ELR (cell line): Measurements from ENCODE around the gene HOXC13.
A peak's percentile ranks its signal among the peaks of the same experiment; 100 is the strongest.

Source experiments
- DNase-seq: peaks from one replicate; pipeline ENCODE4 v3.0.0-alpha.2; 2015; ENCODE audit warnings: low read depth

The HOXC13 gene

DNA sequence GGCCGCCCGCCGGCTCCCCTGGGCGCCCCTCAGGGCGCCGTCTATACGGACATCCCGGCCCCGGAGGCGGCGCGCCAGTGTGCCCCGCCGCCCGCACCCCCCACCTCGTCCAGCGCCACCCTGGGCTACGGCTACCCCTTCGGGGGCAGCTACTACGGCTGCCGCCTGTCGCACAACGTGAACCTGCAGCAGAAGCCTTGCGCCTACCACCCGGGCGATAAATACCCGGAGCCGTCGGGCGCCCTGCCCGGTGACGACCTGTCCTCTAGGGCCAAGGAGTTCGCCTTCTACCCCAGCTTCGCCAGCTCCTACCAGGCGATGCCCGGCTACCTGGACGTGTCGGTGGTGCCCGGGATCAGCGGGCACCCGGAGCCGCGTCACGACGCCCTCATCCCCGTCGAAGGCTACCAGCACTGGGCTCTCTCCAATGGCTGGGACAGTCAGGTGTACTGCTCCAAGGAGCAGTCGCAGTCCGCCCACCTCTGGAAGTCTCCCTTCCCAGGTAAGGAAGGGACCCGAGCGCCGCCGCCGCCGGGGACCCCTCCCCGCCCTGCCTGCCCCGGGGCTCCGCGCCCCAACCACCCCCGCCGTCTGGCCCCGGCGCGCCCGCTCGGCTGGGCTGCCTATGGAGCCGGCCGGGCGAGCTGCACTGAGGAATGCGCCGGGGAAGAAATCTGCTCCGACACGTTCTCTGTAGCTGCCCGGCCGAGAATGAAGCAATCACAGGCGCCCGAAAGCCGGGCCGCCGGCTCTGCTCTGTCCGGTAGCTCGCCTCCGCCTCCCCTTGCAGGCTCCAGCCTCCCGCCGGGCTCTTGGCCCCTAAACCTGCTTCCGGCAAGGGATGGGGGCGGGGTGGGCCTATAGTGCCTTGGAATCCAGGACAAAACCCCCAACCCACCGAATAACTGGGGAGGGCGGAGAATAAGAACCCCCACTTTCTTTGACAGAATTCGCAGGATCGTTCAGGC lies 794 bp downstream of the HOXC13 start:
- DNase-seq: peak; percentile 52

DNA sequence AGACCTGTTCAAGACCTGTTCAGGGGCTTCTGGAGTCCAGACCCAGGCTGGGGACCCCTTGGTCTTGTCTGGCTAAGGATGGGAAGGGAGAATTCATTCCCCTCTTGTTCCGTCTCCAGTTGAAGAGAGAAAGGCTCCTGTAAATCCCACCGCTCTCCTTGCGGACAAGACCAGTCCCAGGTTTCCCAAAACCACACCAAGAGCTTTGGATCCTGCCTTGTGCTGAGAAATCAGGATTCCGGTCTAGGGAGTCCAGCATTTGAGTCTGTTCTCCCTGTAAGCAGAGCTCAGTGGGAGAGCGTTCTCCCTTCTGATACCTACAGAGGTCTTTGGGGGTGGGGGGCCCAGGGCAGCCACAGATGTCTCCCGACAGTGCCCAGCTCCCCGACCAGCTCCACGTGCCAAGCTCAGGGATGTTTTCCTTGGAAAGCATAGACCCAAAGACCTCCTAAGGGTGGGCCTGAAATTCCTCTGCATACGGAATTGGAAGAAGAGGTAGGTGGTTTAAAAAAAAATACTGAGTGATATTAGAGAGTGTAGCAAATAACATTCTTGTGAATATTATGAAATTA lies 1.9 kb downstream of the HOXC13 start:
- DNase-seq: no peak

DNA sequence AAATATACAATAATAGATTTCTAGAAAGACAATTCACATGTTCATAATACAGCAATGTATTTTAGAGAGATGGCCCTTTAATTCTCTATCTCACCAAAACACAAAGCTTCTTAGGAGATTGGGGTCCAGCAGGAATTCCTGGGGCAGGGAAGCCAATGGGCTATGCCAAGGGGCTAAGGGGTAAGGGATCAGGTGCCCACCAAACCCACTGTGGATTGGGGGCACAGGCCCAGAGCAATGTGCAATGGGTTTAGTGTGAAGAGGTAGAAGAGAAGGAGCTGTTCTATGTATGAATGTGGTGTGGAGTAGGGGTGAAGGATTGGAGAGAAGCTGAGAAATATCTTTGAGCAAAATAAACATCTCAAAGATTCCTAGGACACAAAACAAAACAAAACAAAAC lies 2.6 kb downstream of the HOXC13 start:
- no peak for DNase-seq

DNA sequence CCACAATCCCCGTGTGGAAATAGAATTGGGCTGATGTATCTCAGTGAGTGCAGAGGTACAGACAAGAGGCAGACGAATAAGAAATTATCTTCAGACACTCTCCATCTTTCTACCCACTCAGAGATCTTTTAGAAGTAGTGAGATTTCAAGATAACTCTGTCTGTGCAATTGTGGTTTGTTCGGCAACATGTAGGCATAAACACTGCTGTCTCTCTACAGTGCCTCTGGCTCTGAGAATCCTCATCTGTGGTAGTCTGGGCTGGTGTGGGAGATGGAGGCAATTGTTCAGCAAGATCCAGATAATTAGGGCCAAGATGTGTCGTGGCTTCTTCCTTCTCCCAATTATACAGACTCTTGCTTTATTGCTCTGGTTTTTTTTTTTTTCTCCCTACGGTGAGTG lies 3.1 kb downstream of the HOXC13 start:
- DNase-seq: no peak

DNA sequence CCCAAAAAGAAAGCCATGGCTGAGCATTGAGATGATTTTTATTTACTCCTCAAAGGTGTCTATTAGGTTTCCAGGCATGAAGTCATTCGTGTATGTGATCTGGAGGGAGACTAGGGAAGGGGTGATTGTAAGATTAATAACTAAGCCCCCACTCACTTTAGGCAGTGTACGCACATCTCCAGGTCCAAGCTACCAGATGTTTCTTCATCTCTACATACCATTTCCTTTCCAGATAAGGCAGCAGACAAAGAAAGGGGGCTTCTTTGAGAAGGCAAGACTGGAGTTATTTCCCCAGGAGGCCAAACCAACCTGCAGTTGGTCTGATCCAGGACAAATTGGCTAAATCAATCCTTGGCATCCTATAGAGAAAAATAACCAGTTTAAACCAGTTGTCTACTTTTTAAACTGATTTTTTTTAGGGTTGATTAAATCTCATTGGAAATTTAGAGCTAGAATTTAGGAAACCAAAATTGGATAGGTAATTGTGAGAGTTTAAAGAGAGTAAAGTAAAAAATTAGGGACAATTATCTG lies 3.9 kb downstream of the HOXC13 start:
- no peak for DNase-seq

DNA sequence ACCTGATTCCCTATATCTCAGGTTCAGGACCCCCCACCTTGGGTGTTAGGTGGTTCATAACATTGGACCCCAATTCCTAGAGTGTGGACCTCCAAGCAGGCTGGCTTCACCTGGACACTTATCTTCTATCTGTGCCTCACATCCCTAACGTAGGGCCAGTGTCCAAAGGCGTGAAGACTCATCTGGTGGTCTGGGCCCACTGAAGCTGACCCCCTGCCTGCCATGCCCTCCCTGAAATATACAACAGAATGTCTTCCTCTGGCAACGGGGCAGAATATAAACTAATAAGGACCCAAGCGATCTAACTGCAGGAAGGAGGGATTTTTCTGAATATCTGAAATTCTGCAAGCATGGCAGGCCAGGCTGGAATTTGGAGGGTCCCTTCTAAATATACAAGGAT lies 5.6 kb downstream of the HOXC13 start:
- no peak for DNase-seq

DNA sequence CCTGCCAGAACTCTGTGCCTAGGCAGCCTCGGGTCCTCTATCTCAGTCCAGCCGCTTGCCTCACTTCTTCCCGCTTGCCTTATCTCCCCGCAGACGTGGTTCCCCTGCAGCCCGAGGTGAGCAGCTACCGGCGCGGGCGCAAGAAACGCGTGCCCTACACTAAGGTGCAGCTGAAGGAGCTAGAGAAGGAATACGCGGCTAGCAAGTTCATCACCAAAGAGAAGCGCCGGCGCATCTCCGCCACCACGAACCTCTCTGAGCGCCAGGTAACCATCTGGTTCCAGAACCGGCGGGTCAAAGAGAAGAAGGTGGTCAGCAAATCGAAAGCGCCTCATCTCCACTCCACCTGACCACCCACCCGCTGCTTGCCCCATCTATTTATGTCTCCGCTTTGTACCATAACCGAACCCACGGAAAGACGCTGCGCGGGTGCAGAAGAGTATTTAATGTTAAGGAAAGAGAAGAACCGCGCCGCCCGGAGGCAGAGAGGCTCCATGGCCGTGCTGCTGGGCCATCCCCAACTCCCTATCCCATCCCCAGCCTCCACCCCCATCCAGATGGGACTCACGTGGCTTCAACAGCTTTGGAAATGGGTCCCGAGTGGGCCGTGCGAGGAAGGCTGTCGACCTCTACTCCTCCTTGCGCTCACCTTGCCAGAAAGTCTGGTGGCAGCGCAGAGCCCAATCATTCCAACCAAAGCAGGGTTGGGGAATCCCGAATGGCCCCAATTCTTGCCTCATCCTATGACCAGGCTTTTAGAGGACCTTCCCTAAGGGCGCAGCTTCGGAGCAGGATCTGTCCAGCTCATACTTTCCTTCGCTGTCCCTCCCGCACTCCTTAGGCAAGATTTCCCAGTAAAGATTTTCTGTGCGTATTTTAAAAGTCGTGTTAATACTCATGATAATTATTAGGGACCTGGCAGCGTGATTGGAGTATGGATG lies 6.5 kb downstream of the HOXC13 start:
- DNase-seq: no peak

DNA sequence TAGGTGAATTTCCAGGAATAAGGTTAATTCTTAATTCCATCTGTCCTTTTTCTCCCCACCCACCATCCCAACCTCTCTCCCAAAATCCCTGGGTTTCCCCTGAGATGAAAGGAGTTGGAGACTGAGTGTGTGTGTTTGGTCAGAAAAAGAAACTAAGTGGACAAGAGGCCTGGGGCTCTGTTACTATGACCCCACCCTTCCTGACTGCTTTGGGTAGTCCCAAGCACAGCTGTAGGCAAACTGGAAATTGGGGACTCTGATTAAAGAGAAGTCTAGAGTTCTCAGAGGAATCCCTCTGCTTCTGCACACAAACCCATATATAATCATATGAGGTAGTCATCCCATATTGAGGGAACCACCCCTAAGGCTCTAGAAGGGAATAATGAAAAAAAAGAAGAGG lies 9.1 kb downstream of the HOXC13 start:
- DNase-seq: no peak

DNA sequence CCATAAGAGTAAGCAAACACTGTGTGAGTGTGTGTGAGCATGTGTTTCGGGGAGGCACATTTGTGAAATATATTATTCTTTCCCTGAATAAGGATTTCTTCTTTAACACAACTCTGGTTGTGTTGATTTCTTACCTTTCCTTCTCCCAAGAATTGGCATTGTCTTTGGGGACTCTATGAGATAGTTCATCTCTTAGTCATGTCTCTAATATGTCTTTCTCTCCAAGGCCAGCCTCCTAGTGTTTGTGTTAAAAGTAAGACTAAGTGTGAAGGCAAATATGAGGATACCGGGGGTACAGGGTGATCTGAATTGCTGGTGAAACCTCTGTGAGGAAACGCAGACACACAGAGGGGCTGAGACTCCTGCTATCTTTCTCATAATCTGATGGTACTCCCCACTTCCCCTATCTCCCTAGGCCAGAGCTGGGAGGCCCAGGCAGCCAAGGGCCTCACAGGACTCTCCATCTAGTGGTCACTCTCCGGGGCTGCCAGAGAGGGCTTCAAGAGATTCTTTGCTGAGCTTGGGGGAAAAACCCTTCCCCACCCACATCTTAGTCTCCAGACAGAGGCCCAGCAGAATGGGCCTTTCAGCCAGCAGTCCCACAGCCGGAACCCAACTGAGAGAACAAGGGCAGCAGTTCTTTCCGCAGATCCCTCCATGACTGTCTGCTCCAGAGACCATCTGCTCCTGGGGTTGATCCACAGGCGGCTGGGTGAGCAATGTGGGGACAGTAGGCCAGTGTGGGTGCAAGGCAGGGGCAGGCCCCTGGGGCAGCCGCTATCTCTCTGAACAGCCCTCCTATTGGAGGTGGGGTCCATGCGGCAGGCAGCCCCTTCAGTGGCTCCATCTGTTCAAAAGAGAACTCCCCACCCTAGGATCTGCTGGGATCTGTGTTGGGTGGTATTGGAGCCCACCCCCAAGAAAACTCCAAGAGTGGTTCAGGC lies 10.3 kb downstream of the HOXC13 start:
- DNase-seq: no peak

DNA sequence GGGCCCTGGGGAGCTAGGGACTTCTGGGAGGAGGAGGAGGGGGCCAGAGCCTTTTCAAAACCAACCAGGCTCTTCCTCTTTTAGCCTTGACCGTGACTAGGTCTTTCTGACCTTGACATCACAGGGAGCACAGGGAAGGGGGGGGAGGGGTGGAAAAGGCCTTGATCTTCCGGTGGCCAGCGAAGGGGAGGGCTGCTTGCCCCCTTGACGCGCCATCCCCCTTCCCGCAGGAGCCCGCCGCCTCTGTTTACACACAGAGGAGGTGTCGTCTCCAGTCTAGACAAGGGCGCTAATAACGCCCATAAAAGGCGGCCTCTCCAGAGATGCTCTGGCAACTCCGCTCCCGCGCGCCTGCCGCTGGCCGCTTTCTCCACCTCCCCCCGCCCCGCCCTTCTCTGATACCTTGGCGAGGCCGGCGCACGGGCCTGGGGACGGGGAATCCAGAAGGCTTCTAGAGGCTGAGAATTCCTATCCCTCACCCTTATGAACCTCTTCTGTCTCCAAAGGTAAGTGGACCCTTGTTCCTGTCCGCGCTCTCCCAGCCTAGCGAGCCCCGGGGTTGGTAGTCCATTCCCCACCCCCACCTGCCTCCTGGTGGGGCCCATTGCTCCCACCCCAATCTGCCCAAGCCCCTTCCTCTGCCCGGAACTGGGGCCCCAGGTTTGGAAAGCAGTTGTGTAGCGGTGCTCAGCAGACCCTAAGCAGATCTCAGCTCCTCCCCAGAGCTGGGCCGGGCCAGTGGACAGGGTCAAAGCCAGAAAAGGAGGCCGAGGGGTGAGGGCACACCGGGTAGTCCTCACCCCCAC lies 11.2 kb downstream of the HOXC13 start:
- DNase-seq: no peak

DNA sequence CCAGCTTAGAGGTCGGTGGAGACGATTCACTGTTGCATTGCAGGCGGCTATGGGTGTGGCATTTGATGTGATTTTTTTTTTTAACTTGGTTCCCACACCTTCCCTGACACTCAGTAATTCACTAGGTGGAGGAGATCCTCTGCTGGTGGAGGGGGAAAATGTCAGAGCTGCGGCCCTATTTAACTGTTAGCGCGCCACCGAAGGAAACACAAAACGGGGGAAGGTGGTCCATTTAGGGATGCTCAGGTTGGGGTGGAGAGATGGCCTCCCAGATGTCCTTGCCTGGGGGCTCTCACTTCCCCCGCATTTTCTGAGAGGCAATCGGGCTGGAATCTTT lies 11.8 kb downstream of the HOXC13 start:
- DNase-seq: no peak

DNA sequence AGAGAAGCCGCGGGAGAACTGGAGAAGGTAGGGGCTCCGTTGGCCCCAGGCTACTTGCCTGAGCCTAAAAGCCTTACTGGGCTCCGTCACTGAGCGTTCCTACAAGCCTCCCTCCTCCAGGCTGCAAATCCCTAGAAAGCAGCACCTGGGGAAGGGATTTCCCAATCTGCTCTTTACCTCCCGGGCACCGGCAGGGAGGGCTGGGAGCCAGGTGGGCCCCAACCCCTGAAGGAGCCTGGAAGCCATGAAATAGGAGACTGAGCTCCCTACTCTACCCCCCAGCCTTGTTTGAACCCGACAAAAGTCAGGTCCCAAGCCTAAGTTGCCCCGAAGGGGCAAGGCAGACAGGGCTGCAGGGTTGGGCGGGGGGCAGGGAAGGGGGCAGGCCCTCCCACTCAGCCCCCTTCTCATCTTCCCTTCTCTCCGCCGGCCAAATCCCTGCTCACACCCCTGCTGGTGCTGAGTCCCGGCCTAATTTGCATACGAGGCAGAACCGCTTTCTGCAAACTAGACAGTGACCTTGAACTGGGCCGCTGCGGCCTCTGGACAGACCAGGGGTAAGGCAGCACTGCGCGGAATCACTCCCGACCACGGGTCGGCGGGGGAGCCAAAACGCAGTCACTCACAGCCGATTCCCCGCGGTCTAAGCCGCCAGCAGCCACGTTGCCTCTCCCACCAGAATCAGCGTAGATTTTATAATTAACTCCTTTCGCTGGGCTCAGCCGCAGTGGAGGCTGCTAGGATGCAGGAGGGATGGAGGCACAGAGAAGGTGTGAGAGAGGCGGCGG lies 12.4 kb downstream of the HOXC13 start:
- no peak for DNase-seq

DNA sequence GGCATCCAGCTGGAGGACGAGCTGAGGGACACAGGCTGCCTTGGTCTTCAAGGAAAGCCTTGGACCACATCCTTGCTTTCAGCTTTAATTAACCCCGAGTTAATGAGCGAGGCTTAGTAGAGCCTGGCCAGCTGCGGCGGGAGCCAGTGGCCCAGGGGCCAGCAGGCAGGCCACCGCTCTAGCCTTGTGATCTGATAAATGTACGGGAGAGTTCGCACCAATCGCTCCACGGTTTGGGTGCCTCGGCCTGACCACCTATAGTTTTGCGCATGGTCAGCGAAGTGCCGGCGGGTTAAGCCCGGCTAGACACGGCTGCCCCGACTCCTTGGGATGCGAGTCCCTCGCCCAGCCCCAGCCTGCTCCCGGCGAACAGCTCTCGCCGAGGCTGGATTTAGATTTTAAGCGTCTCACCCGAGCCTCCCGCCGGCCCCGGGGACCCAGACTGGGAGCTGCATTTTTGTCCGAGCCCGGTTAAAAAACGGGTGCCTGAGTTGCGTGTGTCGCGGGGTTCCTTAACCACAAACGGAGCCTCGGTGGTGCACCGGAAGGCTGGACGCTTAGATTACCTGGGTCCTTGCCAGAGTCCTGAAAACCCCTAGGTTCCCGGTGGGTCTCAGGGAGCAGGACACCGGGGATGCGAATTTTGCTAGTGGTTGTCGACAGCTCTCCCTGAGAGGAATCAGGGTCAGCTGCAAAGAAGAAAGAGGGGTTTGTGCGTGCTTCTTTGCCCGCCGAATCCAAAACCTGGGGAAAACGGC lies 13.1 kb downstream of the HOXC13 start:
- DNase-seq: no peak

DNA sequence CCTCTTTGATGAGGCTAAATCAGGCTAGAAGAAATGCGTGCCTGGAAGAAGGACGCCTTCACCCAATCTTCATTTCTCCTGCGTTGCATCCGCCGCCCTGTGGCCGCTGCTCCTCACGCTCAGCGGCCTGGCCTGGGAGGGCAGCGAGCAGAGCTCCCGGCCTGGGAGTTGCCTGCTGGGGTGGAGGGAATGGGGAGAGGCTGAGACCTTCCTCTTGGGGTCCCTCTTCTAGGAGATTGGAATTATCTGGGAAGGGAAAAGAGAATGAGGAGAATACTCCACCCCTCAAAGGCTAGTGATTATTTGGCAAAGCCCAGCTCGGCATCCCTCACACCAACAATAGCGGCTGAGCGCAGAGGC lies 13.7 kb downstream of the HOXC13 start:
- no peak for DNase-seq

DNA sequence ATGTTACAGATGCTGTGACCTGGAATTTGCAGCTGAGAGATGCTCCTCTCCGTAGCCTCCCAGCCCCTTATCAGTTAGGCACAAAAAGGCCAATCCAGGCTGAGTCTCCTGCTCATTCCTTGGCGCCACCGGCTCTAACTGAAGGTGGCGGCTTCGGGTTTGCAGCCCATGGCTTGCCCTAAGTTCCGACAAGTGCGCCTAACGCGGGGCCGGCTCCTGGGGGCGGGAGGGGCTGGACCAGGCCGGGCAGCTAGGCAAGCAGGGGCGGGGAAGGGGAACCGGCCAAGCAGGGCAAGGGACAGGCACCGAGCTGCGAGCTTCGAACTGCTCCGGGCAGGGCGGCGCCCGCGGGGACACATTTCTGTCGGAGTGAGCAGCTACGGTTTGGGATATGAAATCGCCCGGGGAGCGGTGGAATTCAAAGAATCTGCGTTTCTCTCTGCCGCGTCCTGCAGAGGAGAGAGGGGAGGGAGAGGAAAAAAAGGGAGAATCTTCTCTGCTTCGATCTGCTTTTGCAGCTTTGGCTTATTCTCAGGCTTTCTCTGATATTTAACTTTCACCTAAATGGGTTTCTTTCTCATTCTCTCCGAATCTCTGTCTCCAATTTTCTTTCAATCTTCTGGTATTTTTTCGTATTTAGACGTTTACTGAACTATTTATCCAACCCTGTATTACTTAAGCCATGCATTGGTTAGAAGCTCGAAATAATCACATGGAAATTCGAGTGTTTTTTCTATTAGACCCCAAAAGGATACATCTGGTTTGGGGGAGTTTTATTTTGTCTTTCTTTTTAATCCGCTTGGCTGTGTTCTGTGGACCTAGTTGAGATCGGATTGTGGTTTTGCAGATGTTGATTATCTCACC lies 14.5 kb downstream of the HOXC13 start:
- DNase-seq: no peak

DNA sequence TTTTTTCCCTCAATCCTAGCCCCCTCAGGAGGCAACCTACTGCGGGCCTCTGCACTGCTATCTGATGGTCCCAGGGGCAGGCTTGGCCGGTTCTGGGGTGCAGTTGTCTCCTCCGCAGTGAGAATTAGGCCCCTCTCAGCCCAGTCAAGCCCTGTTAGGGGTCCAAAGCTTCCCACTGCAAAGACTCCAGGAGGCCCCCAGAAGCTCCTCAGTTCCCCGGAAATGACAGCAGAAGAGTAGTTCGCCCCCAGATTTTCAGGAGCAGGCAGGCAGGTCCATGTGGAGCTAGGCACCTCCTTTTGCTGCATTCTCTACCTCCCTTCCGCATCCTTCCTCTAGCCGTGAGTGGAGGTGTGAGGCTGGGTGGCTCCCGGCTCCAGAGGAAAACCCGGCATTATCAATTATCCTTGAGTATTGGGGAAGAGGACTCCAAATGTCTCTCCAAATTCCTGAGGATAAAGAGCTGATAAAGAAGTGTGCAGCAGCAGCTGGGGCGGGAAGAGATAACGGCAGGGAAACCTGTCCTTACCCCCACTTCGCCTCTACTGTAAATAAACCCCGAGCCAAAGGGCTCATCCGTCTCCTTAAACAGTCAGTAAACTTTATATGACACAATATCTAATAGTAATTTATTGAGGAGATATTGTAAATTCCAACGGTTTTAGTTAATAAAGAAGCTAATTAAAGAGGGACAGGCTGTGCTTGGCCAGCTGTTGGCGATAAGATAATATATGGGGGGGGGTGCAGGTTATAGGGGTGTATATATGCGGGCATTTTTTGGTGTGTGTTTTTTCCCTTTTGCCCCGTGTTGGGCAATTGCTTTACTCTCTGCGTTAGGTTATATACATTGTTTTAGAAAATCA lies 15.4 kb downstream of the HOXC13 start:
- no peak for DNase-seq

DNA sequence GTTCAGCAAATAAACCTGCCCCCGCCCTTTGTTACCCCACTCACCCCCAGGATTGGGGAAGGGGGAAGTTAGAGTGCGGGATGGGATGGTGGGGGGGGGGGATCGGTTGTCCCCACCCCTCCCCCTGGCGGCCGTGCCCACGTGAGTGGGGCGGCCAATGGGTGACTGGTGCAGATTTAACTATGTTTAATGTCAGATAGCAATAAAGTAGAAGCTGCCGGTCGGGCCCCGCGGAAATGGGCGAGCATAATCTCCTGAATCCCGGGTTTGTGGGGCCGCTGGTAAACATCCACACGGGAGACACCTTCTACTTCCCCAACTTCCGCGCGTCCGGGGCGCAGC lies 16.0 kb downstream of the HOXC13 start, which contains the start of gene HOXC12:
Gene HOXC12 (plus strand): TSS at position 210 of the 342 bp plus-strand sequence. CDS start 27 bp downstream, at position 237.
- DNase-seq: no peak
